ENCODE measurements around the gene FXR1. TPM values are rescaled to one million over a fixed set of nuclear protein-coding genes. Genes with fewer than 3 reads are reported as not detected.

The FXR1 gene
- total and polyA plus RNA-seq, 4 donors = 136 to 188 (median 142) TPM

- no peak overlapping the region for H3K27ac ChIP-seq (ENCODE audit: low read depth, low read length)
- no peaks in the 10 kb centered on the region for H3K36me3 ChIP-seq (ENCODE audit: control insufficient read depth, insufficient read depth, low read length)
- no peaks in the 10 kb centered on the region for H3K27me3 ChIP-seq (ENCODE audit: control insufficient read depth, insufficient read depth, low read length)
- no peaks in the 10 kb centered on the region for H3K4me1 ChIP-seq (ENCODE audit: control insufficient read depth, insufficient read depth, low read length)
- no peak overlapping the region for H3K4me3 ChIP-seq (ENCODE audit: low read depth, low read length)
- no peaks in the 10 kb centered on the region for H3K9me3 ChIP-seq (ENCODE audit: control insufficient read depth, insufficient read depth, low read length)
- no peak for DNase-seq (ENCODE audit: low read depth in 4 of 6, low spot score in 6 of 6)
- 91% methylated on average over 4 of the region's 8 CpGs for WGBS (ENCODE audit: insufficient coverage)
Measured at GRCh38 chr3:180898572-180898971, 13.9 kb upstream of the FXR1 start.

- Histone ChIP-seq H3K36me3 (ENCODE audit: control insufficient read depth, insufficient read depth, low read length) (no peaks in the 10 kb centered on the region), H3K9me3 (ENCODE audit: control insufficient read depth, insufficient read depth, low read length) (no peaks in the 10 kb centered on the region), H3K4me3 (ENCODE audit: low read depth, low read length) (no peak overlapping the region), H3K27ac (ENCODE audit: low read depth, low read length) (no peak overlapping the region), H3K4me1 (ENCODE audit: control insufficient read depth, insufficient read depth, low read length) (peaks cover 3% of the 10 kb centered on the region), H3K27me3 (ENCODE audit: control insufficient read depth, insufficient read depth, low read length) (no peaks in the 10 kb centered on the region)
- 58% methylated on average over 2 of the region's 5 CpGs for WGBS (ENCODE audit: insufficient coverage)
- DNase-seq (ENCODE audit: low read depth in 4 of 6, low spot score in 6 of 6) = no peak
Measured at GRCh38 chr3:180909369-180910127, 2.9 kb upstream of the FXR1 start.

- 100% methylated on average over 1 of the region's 4 CpGs for WGBS (ENCODE audit: insufficient coverage)
- no peak for DNase-seq (ENCODE audit: low read depth in 4 of 6, low spot score in 6 of 6)
- no peaks in the 10 kb centered on the region for H3K36me3 ChIP-seq (ENCODE audit: control insufficient read depth, insufficient read depth, low read length)
- no peaks in the 10 kb centered on the region for H3K27me3 ChIP-seq (ENCODE audit: control insufficient read depth, insufficient read depth, low read length)
- H3K9me3 ChIP-seq (ENCODE audit: control insufficient read depth, insufficient read depth, low read length) = no peaks in the 10 kb centered on the region
- peaks cover 3% of the 10 kb centered on the region for H3K4me1 ChIP-seq (ENCODE audit: control insufficient read depth, insufficient read depth, low read length)
- no peak overlapping the region for H3K4me3 ChIP-seq (ENCODE audit: low read depth, low read length)
- H3K27ac ChIP-seq (ENCODE audit: low read depth, low read length) = no peak overlapping the region
Measured at GRCh38 chr3:180910823-180911222, 1.6 kb upstream of the FXR1 start.

- peak in 2 of 6 donors; percentile 4 for DNase-seq (ENCODE audit: low read depth in 4 of 6, low spot score in 6 of 6)
- Histone ChIP-seq H3K27me3 (ENCODE audit: control insufficient read depth, insufficient read depth, low read length) (no peaks in the 10 kb centered on the region), H3K9me3 (ENCODE audit: control insufficient read depth, insufficient read depth, low read length) (no peaks in the 10 kb centered on the region), H3K27ac (ENCODE audit: low read depth, low read length) (peak overlapping the region; percentile 98), H3K36me3 (ENCODE audit: control insufficient read depth, insufficient read depth, low read length) (peaks cover 7% of the 10 kb centered on the region), H3K4me3 (ENCODE audit: low read depth, low read length) (peak overlapping the region; percentile 98), H3K4me1 (ENCODE audit: control insufficient read depth, insufficient read depth, low read length) (peaks cover 3% of the 10 kb centered on the region)
- WGBS (ENCODE audit: insufficient coverage) = 38% methylated on average over 6 of the region's 6 CpGs
Measured at GRCh38 chr3:180911876-180912303, 580 bp upstream of the FXR1 start.

- H3K9me3 ChIP-seq (ENCODE audit: control insufficient read depth, insufficient read depth, low read length) = no peaks in the 10 kb centered on the region
- H3K4me1 ChIP-seq (ENCODE audit: control insufficient read depth, insufficient read depth, low read length) = peaks cover 3% of the 10 kb centered on the region
- DNase-seq (ENCODE audit: low read depth in 4 of 6, low spot score in 6 of 6) = peak in 2 of 6 donors; percentile 5 to 40
- peak overlapping the region; percentile 98 for H3K4me3 ChIP-seq (ENCODE audit: low read depth, low read length)
- WGBS (ENCODE audit: insufficient coverage) = 4% methylated on average over 4 of the region's 19 CpGs
- peaks cover 8% of the 10 kb centered on the region for H3K36me3 ChIP-seq (ENCODE audit: control insufficient read depth, insufficient read depth, low read length)
- no peaks in the 10 kb centered on the region for H3K27me3 ChIP-seq (ENCODE audit: control insufficient read depth, insufficient read depth, low read length)
- H3K27ac ChIP-seq (ENCODE audit: low read depth, low read length) = no peak overlapping the region
Measured at GRCh38 chr3:180913581-180914404, 1.3 kb downstream of the FXR1 start.

GRCh38 chr3:180918542-180918941 lies 6.1 kb downstream of the FXR1 start:
- no peak for DNase-seq (ENCODE audit: low read depth in 4 of 6, low spot score in 6 of 6)
- no peaks in the 10 kb centered on the region for H3K27me3 ChIP-seq (ENCODE audit: control insufficient read depth, insufficient read depth, low read length)
- no peaks in the 10 kb centered on the region for H3K9me3 ChIP-seq (ENCODE audit: control insufficient read depth, insufficient read depth, low read length)
- peaks cover 8% of the 10 kb centered on the region for H3K36me3 ChIP-seq (ENCODE audit: control insufficient read depth, insufficient read depth, low read length)
- WGBS (ENCODE audit: insufficient coverage) = no CpG with 5 or more reads among the region's 1 CpG
- H3K27ac ChIP-seq (ENCODE audit: low read depth, low read length) = no peak overlapping the region
- H3K4me3 ChIP-seq (ENCODE audit: low read depth, low read length) = no peak overlapping the region
- H3K4me1 ChIP-seq (ENCODE audit: control insufficient read depth, insufficient read depth, low read length) = peaks cover 3% of the 10 kb centered on the region

GRCh38 chr3:180922242-180922641 lies 9.8 kb downstream of the FXR1 start:
- Histone ChIP-seq H3K27ac (ENCODE audit: low read depth, low read length) (no peak overlapping the region), H3K36me3 (ENCODE audit: control insufficient read depth, insufficient read depth, low read length) (peaks cover 2% of the 10 kb centered on the region), H3K4me1 (ENCODE audit: control insufficient read depth, insufficient read depth, low read length) (peaks cover 3% of the 10 kb centered on the region), H3K4me3 (ENCODE audit: low read depth, low read length) (no peak overlapping the region), H3K27me3 (ENCODE audit: control insufficient read depth, insufficient read depth, low read length) (no peaks in the 10 kb centered on the region), H3K9me3 (ENCODE audit: control insufficient read depth, insufficient read depth, low read length) (no peaks in the 10 kb centered on the region)
- no peak for DNase-seq (ENCODE audit: low read depth in 4 of 6, low spot score in 6 of 6)

- Histone ChIP-seq H3K27me3 (ENCODE audit: control insufficient read depth, insufficient read depth, low read length) (no peaks in the 10 kb centered on the region), H3K27ac (ENCODE audit: low read depth, low read length) (no peak overlapping the region), H3K9me3 (ENCODE audit: control insufficient read depth, insufficient read depth, low read length) (no peaks in the 10 kb centered on the region), H3K4me3 (ENCODE audit: low read depth, low read length) (no peak overlapping the region), H3K36me3 (ENCODE audit: control insufficient read depth, insufficient read depth, low read length) (peaks cover 2% of the 10 kb centered on the region), H3K4me1 (ENCODE audit: control insufficient read depth, insufficient read depth, low read length) (peaks cover 3% of the 10 kb centered on the region)
- no peak for DNase-seq (ENCODE audit: low read depth in 4 of 6, low spot score in 6 of 6)
- WGBS (ENCODE audit: insufficient coverage) = 81% methylated on average over 4 of the region's 4 CpGs
Measured at GRCh38 chr3:180923561-180923960, 11.1 kb downstream of the FXR1 start.

GRCh38 chr3:180926526-180926925 lies 14.1 kb downstream of the FXR1 start:
- no peaks in the 10 kb centered on the region for H3K9me3 ChIP-seq (ENCODE audit: control insufficient read depth, insufficient read depth, low read length)
- H3K27me3 ChIP-seq (ENCODE audit: control insufficient read depth, insufficient read depth, low read length) = no peaks in the 10 kb centered on the region
- no peak overlapping the region for H3K27ac ChIP-seq (ENCODE audit: low read depth, low read length)
- no peak overlapping the region for H3K4me3 ChIP-seq (ENCODE audit: low read depth, low read length)
- peaks cover 3% of the 10 kb centered on the region for H3K4me1 ChIP-seq (ENCODE audit: control insufficient read depth, insufficient read depth, low read length)
- WGBS (ENCODE audit: insufficient coverage) = 100% methylated on average over 1 of the region's 2 CpGs
- DNase-seq (ENCODE audit: low read depth in 4 of 6, low spot score in 6 of 6) = no peak
- peaks cover 2% of the 10 kb centered on the region for H3K36me3 ChIP-seq (ENCODE audit: control insufficient read depth, insufficient read depth, low read length)
